Natural killer cell (primary cell): Measurements from ENCODE around the gene EEPD1. TPM values are rescaled to one million over a fixed set of nuclear protein-coding genes. Genes with fewer than 3 reads are reported as not detected.

ENCODE experiments used
- ATAC-seq, 3 donors: fragments of 150-1000 bp in 2 of 3; fragments of 200-7000 bp in 1 of 3; cut with Tn5 transposase; 1 replicate in 1 of 3; 2 replicates in 2 of 3; pipeline ENCODE4 v1.10.0; 2021; ENCODE audit warnings: mild to moderate bottlenecking in 2 of 3, moderate library complexity in 2 of 3
- DNase-seq, 2 donors: peaks; one replicate each; pipeline versions ENCODE4 v3.0.0 to v3.0.0-alpha.2; 2013 to 2021; ENCODE audit warnings: mixed read lengths in 1 of 2
- H3K27ac ChIP-seq: one replicate; pipeline ENCODE4 v1.5.1; 2013; ENCODE audit warnings: mild to moderate bottlenecking, low read length
- H3K27me3 ChIP-seq: one replicate; pipeline ENCODE4 v1.6.1; 2013; ENCODE audit warnings: low read length; ENCODE audit not compliant: control insufficient read depth, insufficient read depth
- H3K36me3 ChIP-seq: one replicate; pipeline ENCODE4 v1.6.1; 2013; ENCODE audit warnings: low read length; ENCODE audit not compliant: control insufficient read depth, insufficient read depth
- H3K4me1 ChIP-seq: one replicate; pipeline ENCODE4 v1.6.1; 2013; ENCODE audit warnings: low read length; ENCODE audit not compliant: control insufficient read depth, insufficient read depth
- H3K4me3 ChIP-seq: one replicate; pipeline ENCODE4 v1.5.1; 2013; ENCODE audit warnings: low read length
- H3K9me3 ChIP-seq: one replicate; pipeline ENCODE4 v1.6.1; 2013; ENCODE audit warnings: low read length; ENCODE audit not compliant: control insufficient read depth, insufficient read depth
- H3K27ac Mint-ChIP-seq, 2 donors: one replicate each; pipeline ENCODE4 v1.8.0; 2022; ENCODE audit warnings: mild to moderate bottlenecking in 2 of 2, mixed read lengths in 2 of 2, moderate library complexity in 1 of 2
- H3K27me3 Mint-ChIP-seq, 2 donors: one replicate each; pipeline ENCODE4 v1.8.0; 2022; ENCODE audit warnings: low read depth in 2 of 2, mixed read lengths in 2 of 2
- H3K36me3 Mint-ChIP-seq: one replicate; pipeline ENCODE4 v1.8.0; 2022; ENCODE audit warnings: mixed read lengths
- H3K4me1 Mint-ChIP-seq, 2 donors: one replicate each; pipeline ENCODE4 v1.8.0; 2022; ENCODE audit warnings: mixed read lengths in 2 of 2
- H3K4me3 Mint-ChIP-seq: one replicate; pipeline ENCODE4 v1.8.0; 2022; ENCODE audit warnings: mild to moderate bottlenecking, moderate library complexity, mixed read lengths
- H3K9me3 Mint-ChIP-seq, 2 donors: one replicate each; pipeline ENCODE4 v1.8.0; 2022; ENCODE audit warnings: mixed read lengths in 2 of 2
- WGBS: methylation state at CpG from one replicate; pipeline ENCODE4 v1.1.7; 2013; ENCODE audit warnings: missing lambda C conversion rate; ENCODE audit not compliant: insufficient coverage; 5-methylcytosine and 5-hydroxymethylcytosine counted together
- intact Hi-C: fragments of 100-400 bp; cut with micrococcal nuclease; formaldehyde crosslinking; loops from one replicate; pipeline ENCODE4 v1.14.2; 2022
- total RNA-seq, 4 donors: library from RNA; stranded (reverse); fragments of 120-200 nt in 1 of 4; gene quantifications; one replicate each; pipeline versions ENCODE4 v1.2.3 to v1.2.4, GENCODE V29; 2013 to 2022
- TF ChIP-seq, protein P1 (sequence below): fragments of 200-600 bp; IDR thresholded peaks from one replicate; pipeline ENCODE4 v1.8.0; 2022; ENCODE audit warnings: antibody characterized with exemption

EEPD1 gene
- total RNA-seq, 3 donors from 2014 or later (not counting 1 experiment from before 2014, with no cell fraction given), result 0.45 to 4.9 (median 1.4) TPM

DNA sequence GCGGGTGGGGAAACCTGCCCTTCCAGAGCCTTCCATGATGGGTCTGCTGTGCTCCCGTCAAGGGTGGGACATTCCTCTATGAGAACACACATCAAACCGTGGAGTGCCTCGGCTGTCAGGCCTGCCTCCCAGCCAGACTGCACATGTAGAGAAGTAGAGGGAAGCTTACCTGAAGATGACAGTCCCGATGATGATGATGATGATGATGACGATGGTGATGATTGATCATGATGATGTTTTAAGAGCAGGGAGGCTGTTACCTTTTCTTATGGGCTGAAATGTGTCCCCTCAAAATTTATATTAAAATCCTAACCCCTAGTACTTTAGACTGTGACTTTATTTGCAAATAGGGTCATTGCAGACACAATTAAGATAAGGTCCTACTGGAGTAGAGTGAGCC is 160.6 kb downstream of the EEPD1 start:
- H3K9me3 ChIP-seq, result no peaks in the 10 kb centered on the region
- no peak overlapping the region for H3K27ac Mint-ChIP-seq
- no peak overlapping the region for H3K4me3 Mint-ChIP-seq
- intact Hi-C loops, result no loop called here
- no peaks in the 10 kb centered on the region for H3K27me3 ChIP-seq
- DNase-seq, result no peak
- H3K27me3 Mint-ChIP-seq, result peaks cover 0 to 5% of the 10 kb centered on the region in 2 donors
- 87% methylated on average over 4 of the region's 6 CpGs for WGBS
- H3K4me1 ChIP-seq, result no peaks in the 10 kb centered on the region
- no peaks in the 10 kb centered on the region for H3K9me3 Mint-ChIP-seq
- H3K4me1 Mint-ChIP-seq, result no peaks in the 10 kb centered on the region
- TF ChIP-seq, protein P1, sequence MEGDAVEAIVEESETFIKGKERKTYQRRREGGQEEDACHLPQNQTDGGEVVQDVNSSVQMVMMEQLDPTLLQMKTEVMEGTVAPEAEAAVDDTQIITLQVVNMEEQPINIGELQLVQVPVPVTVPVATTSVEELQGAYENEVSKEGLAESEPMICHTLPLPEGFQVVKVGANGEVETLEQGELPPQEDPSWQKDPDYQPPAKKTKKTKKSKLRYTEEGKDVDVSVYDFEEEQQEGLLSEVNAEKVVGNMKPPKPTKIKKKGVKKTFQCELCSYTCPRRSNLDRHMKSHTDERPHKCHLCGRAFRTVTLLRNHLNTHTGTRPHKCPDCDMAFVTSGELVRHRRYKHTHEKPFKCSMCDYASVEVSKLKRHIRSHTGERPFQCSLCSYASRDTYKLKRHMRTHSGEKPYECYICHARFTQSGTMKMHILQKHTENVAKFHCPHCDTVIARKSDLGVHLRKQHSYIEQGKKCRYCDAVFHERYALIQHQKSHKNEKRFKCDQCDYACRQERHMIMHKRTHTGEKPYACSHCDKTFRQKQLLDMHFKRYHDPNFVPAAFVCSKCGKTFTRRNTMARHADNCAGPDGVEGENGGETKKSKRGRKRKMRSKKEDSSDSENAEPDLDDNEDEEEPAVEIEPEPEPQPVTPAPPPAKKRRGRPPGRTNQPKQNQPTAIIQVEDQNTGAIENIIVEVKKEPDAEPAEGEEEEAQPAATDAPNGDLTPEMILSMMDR, result no peak
- no peak overlapping the region for H3K4me3 ChIP-seq
- no peaks in the 10 kb centered on the region for H3K36me3 Mint-ChIP-seq
- no peak overlapping the region for H3K27ac ChIP-seq
- no peaks in the 10 kb centered on the region for H3K36me3 ChIP-seq
- ATAC-seq, result no peak

DNA sequence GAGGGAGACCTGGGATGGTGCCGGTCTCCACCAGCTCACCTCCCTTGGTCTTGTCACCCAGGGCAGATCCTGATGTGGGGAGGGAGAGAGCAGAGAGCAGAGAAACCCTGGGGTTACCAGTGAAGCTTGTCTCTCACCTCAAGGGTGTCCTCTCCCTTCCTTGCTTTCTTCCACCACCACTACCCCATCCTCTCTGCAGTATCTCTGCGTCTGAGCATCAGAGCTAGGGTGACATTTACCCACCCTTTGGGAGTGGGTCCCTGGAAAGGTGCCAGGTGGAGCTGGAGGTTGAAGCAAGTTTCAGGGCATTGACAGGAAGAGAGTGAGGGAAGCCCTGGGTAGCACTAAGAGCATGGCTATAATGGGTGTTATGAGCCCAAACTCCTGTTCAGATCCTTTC is 161.4 kb downstream of the EEPD1 start:
- ATAC-seq (no peak), DNase-seq (no peak)
- TF ChIP-seq, protein P1, result no peak
- no peaks in the 10 kb centered on the region for H3K9me3 Mint-ChIP-seq
- peaks cover 0 to 5% of the 10 kb centered on the region in 2 donors for H3K27me3 Mint-ChIP-seq
- intact Hi-C loops, result no loop called here
- Histone ChIP-seq H3K36me3 (no peaks in the 10 kb centered on the region), H3K9me3 (no peaks in the 10 kb centered on the region), H3K27me3 (peaks cover under 1% of the 10 kb centered on the region), H3K4me1 (no peaks in the 10 kb centered on the region), H3K27ac (no peak overlapping the region), H3K4me3 (no peak overlapping the region)
- H3K27ac Mint-ChIP-seq, result no peak overlapping the region
- no peak overlapping the region for H3K4me3 Mint-ChIP-seq
- H3K36me3 Mint-ChIP-seq, result no peaks in the 10 kb centered on the region
- H3K4me1 Mint-ChIP-seq, result no peaks in the 10 kb centered on the region
- 85% methylated on average over 2 of the region's 2 CpGs for WGBS

DNA sequence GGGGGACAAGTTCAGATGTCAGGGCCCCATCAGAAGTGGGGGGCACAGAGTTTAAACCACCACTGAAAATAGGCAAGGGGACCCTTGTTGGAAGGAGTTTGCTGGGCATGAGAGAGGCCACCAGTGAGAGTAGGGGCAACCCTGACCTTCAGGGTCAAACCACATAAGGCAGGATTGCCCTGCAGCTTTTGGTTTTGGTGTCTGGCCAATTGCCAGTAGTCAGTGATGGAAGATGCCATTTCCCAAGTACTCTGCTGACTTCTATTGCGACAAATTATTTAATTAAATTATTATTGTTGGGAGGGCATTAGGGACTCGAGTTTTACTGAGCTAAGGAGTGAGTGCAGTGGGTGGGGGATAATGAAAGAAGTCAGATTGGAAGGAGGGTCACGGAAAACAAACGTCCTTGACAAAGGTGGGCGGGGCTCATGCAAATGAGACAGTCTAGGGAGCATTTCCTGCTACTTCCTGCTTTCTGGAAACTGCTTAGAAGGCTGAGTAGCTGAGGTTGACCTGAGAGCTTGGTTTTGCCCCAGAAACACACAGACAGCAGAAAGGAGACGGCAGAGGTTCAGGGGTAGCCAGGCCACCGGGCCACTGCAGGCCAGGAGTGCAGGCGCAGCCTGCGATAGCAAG is 162.4 kb downstream of the EEPD1 start:
- intact Hi-C loops, result no loop called here
- H3K27ac ChIP-seq, result no peak overlapping the region
- Mint-ChIP-seq H3K4me1 (no peaks in the 10 kb centered on the region), H3K4me3 (no peak overlapping the region), H3K27ac (no peak overlapping the region), H3K9me3 (no peaks in the 10 kb centered on the region), H3K27me3 (peaks cover 5 to 8% of the 10 kb centered on the region in 2 donors), H3K36me3 (no peaks in the 10 kb centered on the region)
- no peaks in the 10 kb centered on the region for H3K9me3 ChIP-seq
- DNase-seq (no peak), ATAC-seq (no peak)
- no peaks in the 10 kb centered on the region for H3K36me3 ChIP-seq
- H3K4me3 ChIP-seq, result no peak overlapping the region
- H3K27me3 ChIP-seq, result peaks cover 2% of the 10 kb centered on the region
- no peaks in the 10 kb centered on the region for H3K4me1 ChIP-seq
- TF ChIP-seq, protein P1, result no peak
- WGBS, result 81% methylated on average over 9 of the region's 9 CpGs

DNA sequence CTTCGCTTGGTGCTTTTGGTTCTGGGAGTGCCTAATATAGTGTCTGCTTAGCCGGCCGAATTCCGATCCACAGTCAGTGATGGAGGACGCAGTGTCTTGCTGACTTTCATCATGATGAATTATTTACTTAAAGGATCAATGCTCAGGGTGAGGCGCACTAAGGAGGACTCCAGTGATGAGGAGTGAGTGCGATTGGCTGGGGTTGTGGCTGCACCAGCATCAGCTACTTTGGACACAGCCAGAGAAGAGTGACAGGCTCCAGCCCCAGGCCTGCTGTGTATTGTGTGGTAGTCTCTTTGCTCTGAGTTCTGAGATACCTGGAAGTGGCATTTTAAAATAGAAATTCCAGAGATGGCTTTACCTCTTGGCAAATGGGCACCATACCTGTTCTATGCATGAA is 163.3 kb downstream of the EEPD1 start:
- Mint-ChIP-seq H3K27ac (no peak overlapping the region), H3K9me3 (no peaks in the 10 kb centered on the region), H3K4me3 (no peak overlapping the region), H3K36me3 (no peaks in the 10 kb centered on the region), H3K4me1 (no peaks in the 10 kb centered on the region), H3K27me3 (peaks cover 10 to 11% of the 10 kb centered on the region in 2 donors)
- Histone ChIP-seq H3K4me3 (no peak overlapping the region), H3K36me3 (no peaks in the 10 kb centered on the region), H3K4me1 (no peaks in the 10 kb centered on the region), H3K27ac (no peak overlapping the region), H3K27me3 (peaks cover 2% of the 10 kb centered on the region), H3K9me3 (no peaks in the 10 kb centered on the region)
- TF ChIP-seq, protein P1, result no peak
- 94% methylated on average over 7 of the region's 7 CpGs for WGBS
- intact Hi-C loops, result no loop called here
- ATAC-seq (no peak), DNase-seq (no peak)
